Peyer's patch (tissue), 4 donors: Measurements from ENCODE around the gene AR.

ENCODE experiments used
- CTCF ChIP-seq, 6 experiments: fragments of 450-650 bp in 4 of 6; fragments of 200-600 bp in 2 of 6; sonication (generic) in 1 of 6; IDR thresholded peaks; one replicate each; pipeline ENCODE4 v1.5.1; 2017 to 2019; ENCODE audit warnings: antibody characterized with exemption in 6 of 6, mild to moderate bottlenecking in 3 of 6, moderate library complexity in 1 of 6
- POLR2A ChIP-seq, 2 donors: fragments of 450-650 bp; IDR thresholded peaks; one replicate each; pipeline ENCODE4 v1.5.1; 2017; ENCODE audit warnings: antibody characterized with exemption in 2 of 2, mild to moderate bottlenecking in 2 of 2, moderate library complexity in 2 of 2

GRCh38 chrX:67692246-67692645 is 148.4 kb downstream of the AR start:
- TF ChIP-seq CTCF (IDR thresholded peaks at IDR 0.05), result no peak
- TF ChIP-seq POLR2A (IDR thresholded peaks at IDR 0.05), result no peak
